GM21526 (cell line): ENCODE results near the gene LRPPRC.

Source experiments
- ATAC-seq: cut with Tn5 transposase; IDR thresholded peaks from one replicate; pipeline ENCODE4 v1.9.1; 2021; ENCODE audit warnings: moderate library complexity; ENCODE audit not compliant: unreplicated experiment, low FRiP score

The LRPPRC gene

GRCh38 chr2:43984533-43984932 lies 11.3 kb downstream of the LRPPRC start:
- ATAC-seq: no peak

- no peak for ATAC-seq
These were observed 14.9 kb downstream of the LRPPRC start for GRCh38 chr2:43980902-43981301.

- no peak for ATAC-seq
These were observed 18.0 kb downstream of the LRPPRC start for GRCh38 chr2:43977677-43978375.

- no peak for ATAC-seq
These were observed 34.9 kb downstream of the LRPPRC start for GRCh38 chr2:43960921-43961320.

- ATAC-seq: no peak
These were observed 37.2 kb downstream of the LRPPRC start for GRCh38 chr2:43958397-43959275.

- no peak for ATAC-seq
These were observed 45.3 kb downstream of the LRPPRC start for GRCh38 chr2:43950383-43951008.

GRCh38 chr2:43948370-43948769 lies 47.4 kb downstream of the LRPPRC start:
- no peak for ATAC-seq

GRCh38 chr2:43946685-43947084 lies 49.1 kb downstream of the LRPPRC start:
- ATAC-seq: no peak

GRCh38 chr2:43945439-43945838 lies 50.4 kb downstream of the LRPPRC start:
- no peak for ATAC-seq

GRCh38 chr2:43944915-43945314 lies 50.9 kb downstream of the LRPPRC start:
- ATAC-seq: no peak

GRCh38 chr2:43943809-43944452 lies 51.9 kb downstream of the LRPPRC start:
- ATAC-seq: no peak

- no peak for ATAC-seq
These were observed 52.5 kb downstream of the LRPPRC start for GRCh38 chr2:43943323-43943722.

GRCh38 chr2:43942881-43943280 lies 52.9 kb downstream of the LRPPRC start:
- ATAC-seq: no peak

GRCh38 chr2:43941966-43942365 lies 53.8 kb downstream of the LRPPRC start:
- ATAC-seq: no peak

- no peak for ATAC-seq
These were observed 54.4 kb downstream of the LRPPRC start for GRCh38 chr2:43941359-43941758.

GRCh38 chr2:43939695-43940256 lies 56.0 kb downstream of the LRPPRC start:
- no peak for ATAC-seq

GRCh38 chr2:43937269-43937820 lies 58.4 kb downstream of the LRPPRC start:
- no peak for ATAC-seq

GRCh38 chr2:43934567-43934966 lies 61.2 kb downstream of the LRPPRC start:
- ATAC-seq: no peak

- ATAC-seq: no peak
These were observed 64.5 kb downstream of the LRPPRC start for GRCh38 chr2:43931293-43931692.

GRCh38 chr2:43927442-43927841 lies 68.3 kb downstream of the LRPPRC start:
- ATAC-seq: no peak
